Measurements from ENCODE around the gene FTH1.
"Not testable (repeated sequence)": the region's sequence is repeated elsewhere in the genome, so short reads cannot be mapped to it uniquely, and the experiment has no call there.

Gene FTH1

GRCh38 chr11:61967924-61968757 is 707 bp upstream of the FTH1 start:
- TF ChIP-seq CTCF (conservative IDR thresholded peaks at IDR 0.05; ENCODE audit: low read depth, low read length), result no peak
- DNase-seq (ENCODE audit: low read depth), result no peak
- H3K4me3 ChIP-seq (ENCODE audit: low read depth, low read length), result peak overlapping the region; percentile 78

- peak; percentile 55 for DNase-seq (ENCODE audit: low read depth)
- TF ChIP-seq CTCF (conservative IDR thresholded peaks at IDR 0.05; ENCODE audit: low read depth, low read length), result no peak
- H3K4me3 ChIP-seq (ENCODE audit: low read depth, low read length), result peak overlapping the region; percentile 78
These were observed 709 bp downstream of the FTH1 start for GRCh38 chr11:61966734-61967115.

GRCh38 chr11:61964666-61965271 is 2.7 kb downstream of the FTH1 start:
- H3K4me3 ChIP-seq (ENCODE audit: low read depth, low read length), result peak overlapping the region; percentile 78
- not testable (repeated sequence) for DNase-seq (ENCODE audit: low read depth)

- DNase-seq (ENCODE audit: low read depth), result no peak
- no peak for TF ChIP-seq CTCF (conservative IDR thresholded peaks at IDR 0.05; ENCODE audit: low read depth, low read length)
- H3K4me3 ChIP-seq (ENCODE audit: low read depth, low read length), result peak overlapping the region; percentile 78
These were observed 3.3 kb downstream of the FTH1 start for GRCh38 chr11:61964058-61964665.

- peak overlapping the region; percentile 78 for H3K4me3 ChIP-seq (ENCODE audit: low read depth, low read length)
- DNase-seq (ENCODE audit: low read depth), result peak; percentile 73
- TF ChIP-seq CTCF (conservative IDR thresholded peaks at IDR 0.05; ENCODE audit: low read depth, low read length), result no peak
These were observed 4.0 kb downstream of the FTH1 start for GRCh38 chr11:61963282-61964057.

- TF ChIP-seq CTCF (conservative IDR thresholded peaks at IDR 0.05; ENCODE audit: low read depth, low read length), result no peak
These were observed 4.5 kb downstream of the FTH1 start for GRCh38 chr11:61963016-61963281.

More at GRCh38 chr11:61963016-61963281, 4.5 kb downstream of the FTH1 start:
- no peak for DNase-seq (ENCODE audit: low read depth)
- H3K4me3 ChIP-seq (ENCODE audit: low read depth, low read length), result no peak overlapping the region
